GM12891 (cell line): Measurements from ENCODE around the gene GCHFR.

Source experiments
- POU2F2 ChIP-seq: IDR thresholded peaks from 2 replicates; pipeline ENCODE4 v1.6.1; 2011; ENCODE audit warnings: low read depth, mild to moderate bottlenecking, control low read depth, low read length, moderate library complexity
- TAF1 ChIP-seq: IDR thresholded peaks from 2 replicates; pipeline ENCODE4 v1.6.1; 2011; ENCODE audit warnings: low read depth, low read length, control low read depth

DNA sequence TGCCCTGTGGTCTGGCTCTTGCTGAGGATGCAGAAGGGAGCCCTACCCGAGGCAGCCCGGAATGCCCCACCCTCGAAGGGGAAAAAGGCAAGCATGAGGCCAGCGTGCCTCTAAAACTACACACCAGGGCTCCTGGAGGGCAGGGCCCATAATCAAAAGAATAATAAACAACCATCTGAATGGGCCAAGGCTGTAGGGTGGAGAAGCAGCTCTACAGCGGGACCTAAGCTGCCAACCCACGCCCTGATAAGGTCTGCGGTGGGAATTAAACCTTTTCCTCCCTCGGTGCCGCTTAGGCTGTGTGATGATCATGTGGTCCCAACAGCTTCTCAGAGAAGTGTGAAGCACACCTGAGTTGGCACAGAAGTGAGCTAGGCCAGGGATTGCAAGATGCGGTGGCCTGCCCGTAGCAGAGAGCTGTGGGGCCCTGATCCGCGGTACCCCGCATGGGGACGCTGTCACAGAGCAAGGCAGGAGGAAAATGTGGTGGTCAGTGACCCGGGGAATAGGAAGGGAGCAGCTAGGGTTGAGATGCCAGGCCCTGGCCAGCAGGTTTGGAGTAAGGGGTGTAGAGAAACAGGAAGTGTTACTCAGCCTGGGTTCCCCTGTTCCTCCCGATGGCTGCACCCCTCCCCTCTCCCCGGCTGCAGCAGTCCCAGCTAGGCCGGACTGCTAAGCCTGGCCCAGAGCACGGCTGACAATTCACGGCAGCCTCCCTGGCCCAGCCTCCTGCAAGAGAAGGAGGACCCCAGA is 4.8 kb downstream of the GCHFR start:
- TF ChIP-seq TAF1 (no peak), POU2F2 (no peak)
